ENCODE data around the gene DNAJB8. TPM values are rescaled to one million over a fixed set of nuclear protein-coding genes. Genes with fewer than 3 reads are reported as not detected.

The DNAJB8 gene
- total RNA-seq (not detected), polyA plus RNA-seq (not detected)
- long read RNA-seq, donor 1: 0 reads
- long read RNA-seq, donor 2: 0 reads
- long read RNA-seq, donor 3: 0 reads

- 67 to 76% (median 71%) methylated on average over 14 of the region's 14 CpGs for WGBS, 4 donors
- DNase-seq: no peak
Measured at GRCh38 chr3:128466840-128467541, at the start of gene DNAJB8. Gene DNAJB8, minus strand, starts transcription at chr3:128466890. Its CDS starts 3,645 bp downstream, at chr3:128463245.

GRCh38 chr3:128515967-128516366, 49.3 kb upstream of the DNAJB8 start:
- Histone ChIP-seq H3K4me1 (no peaks in the 10 kb centered on the region), H3K4me3 (no peak overlapping the region), H3K9me3 (peaks cover 0 to 24% (median 8%) of the 10 kb centered on the region in 12 donors), H3K27ac (no peak overlapping the region), H3K27me3 (peaks cover 0 to 13% (median 0%) of the 10 kb centered on the region in 9 donors), H3K36me3 (no peaks in the 10 kb centered on the region)
- no peak for ATAC-seq
- no peak for TF ChIP-seq CTCF (IDR thresholded peaks at IDR 0.05)
- TF ChIP-seq POLR2A (IDR thresholded peaks at IDR 0.05): no peak
- intact Hi-C loops (cut with DNase I): no loop called here
- no peak for DNase-seq
- 90 to 96% (median 94%) methylated on average over 1 of the region's 1 CpG for WGBS, 4 donors

More at GRCh38 chr3:128466840-128467541, at the start of gene DNAJB8:
- no peaks in the 10 kb centered on the region for H3K36me3 ChIP-seq
- no peak for TF ChIP-seq CTCF (IDR thresholded peaks at IDR 0.05)
- TF ChIP-seq POLR2A (IDR thresholded peaks at IDR 0.05): no peak
- ATAC-seq: no peak
- intact Hi-C loops (cut with DNase I): loop anchor here in 2 of 10 donors (5.0 to 10.0 kb wide), 2 partner anchors 115 to 118 kb away; no protein-coding TSS in a partner anchor
- no peaks in the 10 kb centered on the region for H3K9me3 ChIP-seq
- peaks cover 0 to 22% (median 0%) of the 10 kb centered on the region in 9 donors for H3K27me3 ChIP-seq
- H3K4me1 ChIP-seq: no peaks in the 10 kb centered on the region
- no peak within 1 kb of the TSS for H3K4me3 ChIP-seq
- H3K27ac ChIP-seq: no peak within 1 kb of the TSS

GRCh38 chr3:128508852-128509251, 42.2 kb upstream of the DNAJB8 start:
- intact Hi-C loops (cut with DNase I): loop anchor here in 2 of 10 donors (10.0 kb wide), 2 partner anchors 76 to 414 kb away; no protein-coding TSS in a partner anchor
- peaks cover 0 to 9% (median 0%) of the 10 kb centered on the region in 9 donors for H3K27me3 ChIP-seq

More at GRCh38 chr3:128508852-128509251, 42.2 kb upstream of the DNAJB8 start:
- Histone ChIP-seq H3K4me1 (no peaks in the 10 kb centered on the region), H3K4me3 (no peak overlapping the region), H3K9me3 (peaks cover 0 to 11% (median 3%) of the 10 kb centered on the region in 12 donors), H3K36me3 (no peaks in the 10 kb centered on the region), H3K27ac (no peak overlapping the region)
- ATAC-seq: no peak
- 86 to 91% (median 89%) methylated on average over 1 to 5 of the region's 5 CpGs for WGBS, 4 donors
- TF ChIP-seq CTCF (IDR thresholded peaks at IDR 0.05) (no peak), POLR2A (IDR thresholded peaks at IDR 0.05) (no peak)
- DNase-seq: no peak
